G401 (cell line): ENCODE data around the gene ULBP1. TPM values are rescaled to one million over a fixed set of nuclear protein-coding genes. Genes with fewer than 3 reads are reported as not detected.
"Not testable (repeated sequence)": the region's sequence is repeated elsewhere in the genome, so short reads cannot be mapped to it uniquely, and the experiment has no call there.

Source experiments
- DNase-seq: peaks from one replicate; pipeline ENCODE4 v3.0.0-alpha.2; 2015; ENCODE audit warnings: low spot score
- in situ Hi-C: cut with HindIII; loops from 2 replicates; pipeline ENCODE4 v1.10.0; 2016; ENCODE audit warnings: low sequenced_read_pairs, mixed read lengths
- total RNA-seq: library from RNA; depleted of rRNA; stranded (reverse); fragments of >200 nt; shearing (Covaris generic); gene quantifications from 2 replicates; pipeline ENCODE4 v1.2.3, GENCODE V29; 2014

ULBP1 gene
- total RNA-seq, 1 experiment from 2014 or later = not detected

DNA sequence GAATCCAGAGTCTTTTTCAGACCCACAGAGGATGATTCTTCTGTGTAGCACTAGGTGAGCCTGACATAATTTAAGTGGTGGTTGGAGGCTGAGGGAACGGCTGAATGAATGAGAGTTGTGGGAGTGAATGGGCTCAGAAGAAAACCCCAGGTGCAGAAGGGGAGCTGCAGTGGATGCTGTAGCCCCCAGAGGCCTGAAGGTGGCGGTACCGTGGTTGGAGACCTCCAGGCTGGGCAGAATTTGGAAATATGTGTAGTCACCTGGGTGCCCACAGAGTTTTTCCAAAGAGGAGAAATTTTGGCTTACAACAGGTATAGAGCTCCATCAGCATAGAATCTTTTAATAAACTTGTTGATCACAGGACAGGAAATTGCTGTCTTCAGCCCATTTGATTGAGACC, 34.3 kb upstream of the ULBP1 start:
- in situ Hi-C loops = no loop called here
- no peak for DNase-seq

DNA sequence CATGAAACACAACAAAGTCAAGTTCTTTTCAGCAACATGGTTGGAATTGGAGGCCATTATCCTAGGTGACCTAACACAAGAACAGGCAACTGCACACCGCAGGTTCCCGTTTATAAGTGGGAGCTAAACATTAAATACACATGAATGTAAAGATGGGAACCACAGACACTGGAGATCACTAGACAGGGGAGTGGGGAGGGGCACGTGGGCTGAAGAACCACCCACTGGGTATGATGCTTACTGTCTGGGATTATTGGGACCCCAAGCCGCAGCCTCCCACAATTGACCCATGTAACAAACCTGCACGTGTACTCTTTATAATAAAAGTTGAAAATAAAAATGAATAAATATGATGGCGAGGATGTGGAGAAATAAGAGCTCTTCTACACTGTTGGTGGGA, 32.2 kb upstream of the ULBP1 start:
- in situ Hi-C loops = no loop called here
- DNase-seq = no peak

DNA sequence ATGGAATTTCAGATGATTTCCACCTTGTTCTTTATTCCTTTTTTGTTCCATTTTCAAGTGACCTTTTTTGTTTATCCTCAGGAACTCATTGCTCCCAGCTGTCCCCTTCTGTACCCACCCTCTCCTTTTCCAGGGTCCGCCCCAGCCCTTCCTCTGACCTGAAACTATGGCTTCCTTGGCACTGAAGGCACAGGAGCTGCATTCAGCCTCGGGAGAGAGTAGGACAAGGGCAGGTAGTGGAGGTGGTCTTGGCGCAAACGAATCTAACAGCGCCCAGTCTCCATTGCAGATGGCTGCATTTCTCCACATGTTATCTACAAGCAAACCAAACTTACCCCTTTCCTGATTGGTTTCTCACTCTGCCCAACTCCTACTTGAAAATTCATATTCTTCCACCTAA, 30.7 kb upstream of the ULBP1 start:
- no peak for DNase-seq
- in situ Hi-C loops = no loop called here

DNA sequence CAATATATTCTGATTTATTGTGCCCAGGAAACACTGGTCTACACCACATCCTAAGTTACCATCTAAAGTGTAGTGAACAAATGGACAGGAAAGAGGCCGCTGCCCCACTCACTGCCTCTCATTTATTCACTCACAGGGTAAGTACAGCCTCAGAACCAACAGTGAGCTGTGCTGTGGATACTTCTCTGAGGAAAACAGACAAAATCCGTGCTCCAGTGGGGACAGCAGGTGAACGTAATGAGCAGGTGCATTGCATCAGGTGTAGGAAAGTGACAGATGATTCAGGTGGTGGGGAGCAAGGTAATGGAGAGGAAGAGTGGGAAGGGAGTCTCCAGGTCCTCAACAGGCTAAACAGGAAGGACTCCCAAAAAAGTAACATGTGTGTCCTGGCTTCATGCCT, 30.3 kb upstream of the ULBP1 start:
- no peak for DNase-seq
- in situ Hi-C loops = no loop called here

DNA sequence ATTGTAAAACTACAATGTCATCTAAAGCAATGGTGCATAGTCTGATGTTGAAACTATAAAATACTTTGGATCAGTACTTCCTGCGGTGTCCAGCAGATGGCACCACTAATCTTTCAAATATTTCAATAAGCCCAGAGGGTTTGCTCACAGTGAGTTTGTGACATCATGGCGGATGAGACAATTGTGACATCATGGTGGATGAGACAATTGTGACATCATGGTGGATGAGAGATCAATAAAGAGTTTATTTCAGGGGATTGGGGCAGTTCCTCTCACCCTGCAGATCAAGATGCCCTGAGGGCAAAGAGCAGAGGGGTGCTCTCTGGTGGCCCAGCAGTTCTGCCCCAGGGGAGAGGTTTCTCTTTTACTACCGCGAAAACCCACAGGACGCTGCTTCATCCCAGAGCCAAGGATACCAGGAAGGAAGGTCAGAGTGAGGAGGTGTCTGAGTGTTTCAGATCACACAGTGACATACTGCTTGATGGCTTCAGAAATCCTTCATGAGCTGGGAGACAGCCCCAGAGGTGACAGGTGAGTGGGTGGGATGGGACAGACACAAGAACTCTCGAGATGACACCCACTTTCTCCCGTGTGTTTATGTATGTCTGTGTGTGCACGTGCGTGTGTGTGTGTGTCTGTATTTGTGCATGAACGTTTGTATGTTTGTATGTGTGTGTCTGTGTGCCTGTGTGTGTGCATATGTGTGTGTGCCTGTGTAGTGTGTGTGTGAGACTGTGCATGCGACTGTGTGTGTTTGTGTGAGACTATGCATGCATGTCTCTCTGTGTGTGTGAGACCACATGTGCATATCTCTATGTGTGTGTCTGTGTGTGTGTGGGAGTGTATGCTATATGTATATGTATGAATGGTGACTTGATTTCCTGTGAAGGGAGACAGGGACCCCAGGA, 29.2 kb upstream of the ULBP1 start:
- in situ Hi-C loops = no loop called here
- DNase-seq = peak; percentile 62

DNA sequence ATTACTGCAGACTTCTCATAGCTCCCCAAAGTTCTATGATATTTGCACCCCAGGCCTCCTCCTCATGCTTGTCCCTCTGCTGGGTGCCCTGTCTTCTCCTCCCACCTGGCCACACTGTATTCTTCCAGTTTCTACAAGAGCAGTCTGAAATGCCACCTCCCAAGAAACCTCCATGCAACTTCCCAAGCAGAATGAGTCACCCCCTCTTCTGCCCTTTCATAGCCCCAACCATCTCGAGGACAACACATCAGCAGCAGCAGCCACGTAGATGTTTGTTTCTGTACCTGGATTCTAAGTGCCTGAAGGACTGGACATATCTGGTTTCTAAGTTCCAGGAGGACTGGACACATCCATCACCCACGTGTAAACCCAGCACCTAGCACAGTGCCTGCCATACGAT, 28.5 kb upstream of the ULBP1 start:
- in situ Hi-C loops = no loop called here

DNA sequence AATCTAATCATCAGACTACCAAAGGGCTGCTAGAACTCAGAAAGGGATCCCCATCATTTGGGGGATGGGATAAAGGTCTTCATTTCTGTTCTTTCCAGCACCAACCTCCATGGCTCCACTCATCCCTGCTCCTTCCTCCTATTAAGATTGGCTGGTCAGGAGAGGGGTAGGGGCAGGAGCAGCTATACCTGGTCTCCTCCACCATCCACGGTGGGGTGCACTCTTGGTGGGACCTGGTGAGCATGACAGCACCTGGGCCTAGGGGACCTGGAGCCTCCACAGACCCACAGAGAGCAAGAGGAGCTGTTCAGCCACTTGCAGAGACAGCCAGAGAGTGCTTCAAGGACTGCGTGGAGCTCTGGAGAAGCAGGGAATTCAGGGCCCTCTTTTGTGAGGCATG, 28.1 kb upstream of the ULBP1 start:
- DNase-seq = no peak
- in situ Hi-C loops = no loop called here

More for the DNA sequence above, 28.5 kb upstream of the ULBP1 start:
- DNase-seq = no peak

DNA sequence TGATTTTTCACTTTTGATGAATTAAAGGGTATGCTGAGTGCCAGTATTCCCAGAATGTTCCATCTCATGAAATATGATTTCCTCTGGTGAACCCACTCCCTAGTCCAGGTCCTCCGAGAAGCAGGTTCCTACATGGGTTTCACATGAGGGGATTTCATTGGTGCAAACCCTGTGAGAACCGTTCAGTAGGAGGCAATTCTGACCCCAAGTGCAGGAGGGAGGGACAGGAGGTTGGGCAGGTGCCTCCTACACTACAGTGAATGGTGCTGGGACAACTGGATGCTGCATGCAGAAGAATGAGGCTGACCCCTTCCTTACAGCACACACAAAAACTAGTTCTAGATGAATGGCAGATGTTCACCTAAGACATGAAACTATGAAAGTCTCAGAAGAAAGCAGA, 27.0 kb upstream of the ULBP1 start:
- DNase-seq = no peak
- in situ Hi-C loops = no loop called here

DNA sequence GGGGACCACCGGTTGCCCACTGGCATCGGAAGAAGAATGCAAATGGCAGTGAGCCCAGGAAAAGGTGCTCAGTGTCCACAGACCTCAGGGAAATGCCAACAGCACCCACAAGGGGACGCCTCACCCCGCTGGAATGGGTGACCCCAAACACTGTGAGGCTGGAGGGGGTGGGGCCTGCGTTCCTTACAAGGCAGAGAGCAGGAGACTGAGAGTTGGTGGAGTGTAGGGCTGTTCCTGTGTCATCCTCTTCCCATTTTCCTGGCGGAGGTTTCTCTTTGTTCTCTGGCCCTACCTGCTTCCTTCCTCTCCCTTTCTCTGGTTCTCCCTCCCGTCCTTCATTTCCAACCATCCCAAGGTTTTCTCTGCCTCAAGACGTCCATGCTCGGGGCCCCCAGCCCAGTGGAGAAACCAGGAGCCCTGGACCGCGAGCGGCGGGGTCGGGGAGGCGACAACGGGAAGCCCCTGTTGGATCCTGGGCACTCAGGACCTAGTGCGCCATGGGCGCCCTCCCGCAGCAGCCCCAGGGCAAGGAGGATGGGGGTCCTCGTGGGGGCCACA, 25.7 kb upstream of the ULBP1 start:
- in situ Hi-C loops, DNase-seq: not testable (repeated sequence)

DNA sequence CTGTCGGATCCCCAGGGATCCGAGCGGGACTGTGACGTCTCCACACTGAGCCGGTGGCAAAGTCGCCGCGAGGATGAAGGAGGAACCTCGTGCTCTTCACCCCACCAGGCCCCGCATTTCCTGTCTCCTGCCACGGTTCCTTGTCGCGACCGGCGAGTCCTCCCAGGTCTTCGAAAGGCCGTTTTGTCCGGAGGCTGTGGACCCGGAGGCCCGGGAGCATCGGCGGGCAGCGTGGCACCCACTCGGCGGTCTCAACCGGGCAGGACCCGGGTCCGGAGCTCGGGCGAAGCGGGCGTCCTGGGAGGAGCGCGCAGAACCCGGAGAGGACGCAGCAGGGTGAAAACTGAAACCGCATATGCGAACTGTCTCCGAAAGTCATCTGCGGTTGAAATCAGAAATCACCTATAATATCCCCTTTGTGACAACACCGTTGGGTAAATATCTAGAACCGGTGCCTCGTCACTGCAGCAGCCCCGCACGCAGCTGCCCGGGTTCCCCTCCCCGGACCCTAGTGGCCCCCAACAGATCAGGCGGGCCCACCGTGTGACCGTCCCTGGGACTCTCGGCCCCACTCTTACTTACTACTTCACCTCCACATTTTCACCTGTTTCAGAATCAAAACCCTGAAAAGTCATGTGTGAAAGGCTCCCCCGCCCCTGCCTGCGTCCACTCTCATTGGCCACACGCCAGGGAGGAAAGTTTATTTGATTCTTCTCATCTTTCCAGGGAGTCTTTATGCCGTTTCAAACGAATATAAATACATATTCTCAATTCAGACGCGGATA, 25.0 kb upstream of the ULBP1 start:
- DNase-seq = no peak
- in situ Hi-C loops = no loop called here

DNA sequence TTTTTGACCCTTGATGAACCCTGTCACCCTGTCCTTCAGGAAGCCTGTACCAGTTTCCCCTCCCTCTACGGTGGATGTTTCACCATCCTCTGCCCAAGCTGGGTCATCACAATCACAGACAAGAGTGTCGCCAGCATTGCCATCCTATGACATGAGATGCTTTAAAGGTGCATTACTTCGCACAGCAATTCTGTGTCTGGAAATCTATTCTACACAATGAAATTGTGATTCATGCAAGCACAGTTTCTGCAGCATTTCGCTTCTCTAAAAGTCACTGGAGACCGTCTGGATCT, 24.4 kb upstream of the ULBP1 start:
- DNase-seq = no peak
- in situ Hi-C loops = no loop called here

DNA sequence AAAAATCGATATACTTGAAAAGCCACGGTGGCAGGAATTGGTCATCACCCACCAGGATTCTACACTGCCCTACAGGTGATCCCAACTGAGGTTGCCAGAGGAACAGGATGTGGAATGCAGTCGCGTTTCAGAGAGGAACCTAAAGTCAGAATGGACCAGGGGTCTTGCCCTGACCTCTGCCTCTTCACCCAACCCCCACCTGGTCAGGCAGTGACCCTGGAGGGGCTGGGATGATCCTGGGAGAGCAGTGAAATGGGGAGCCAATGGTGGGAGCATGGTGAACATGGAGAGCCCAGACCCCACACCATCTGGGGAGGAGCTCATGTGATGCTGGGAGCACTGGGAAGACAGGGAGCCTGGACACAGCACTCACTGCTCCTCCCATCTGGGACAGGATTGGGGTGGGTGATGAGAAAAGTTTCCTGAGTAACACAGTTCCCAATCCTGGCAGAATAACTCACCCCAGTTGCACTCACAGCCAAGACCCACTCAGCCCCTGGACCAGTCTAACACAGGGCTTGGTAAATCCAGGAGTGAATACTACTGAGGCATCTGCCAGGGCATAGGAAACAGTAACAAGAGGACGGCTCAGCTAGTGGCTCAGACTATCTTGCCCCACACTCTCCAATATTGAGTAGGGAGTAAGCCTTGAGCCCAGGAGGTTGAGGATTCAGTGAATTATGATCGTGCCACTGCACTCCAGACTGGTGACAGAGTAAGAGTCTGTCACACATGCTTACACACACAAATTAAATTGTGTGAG, 23.7 kb upstream of the ULBP1 start:
- DNase-seq = no peak
- in situ Hi-C loops = no loop called here

DNA sequence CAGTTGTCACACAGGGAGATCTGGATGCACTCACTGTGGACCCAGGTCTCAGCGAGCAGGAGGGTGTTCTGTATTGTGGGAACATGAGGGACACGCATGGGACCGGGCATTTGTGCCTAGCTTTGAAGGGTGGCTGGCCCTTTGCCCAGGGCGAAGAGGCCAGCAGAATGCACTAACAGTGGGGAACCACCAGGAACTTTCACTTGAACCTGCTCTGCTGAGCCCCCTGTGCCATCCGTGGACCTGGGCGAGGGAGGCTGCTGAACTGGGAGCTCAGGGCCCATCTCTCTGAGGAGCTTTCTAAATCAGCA, 23.1 kb upstream of the ULBP1 start:
- in situ Hi-C loops = no loop called here
- no peak for DNase-seq

DNA sequence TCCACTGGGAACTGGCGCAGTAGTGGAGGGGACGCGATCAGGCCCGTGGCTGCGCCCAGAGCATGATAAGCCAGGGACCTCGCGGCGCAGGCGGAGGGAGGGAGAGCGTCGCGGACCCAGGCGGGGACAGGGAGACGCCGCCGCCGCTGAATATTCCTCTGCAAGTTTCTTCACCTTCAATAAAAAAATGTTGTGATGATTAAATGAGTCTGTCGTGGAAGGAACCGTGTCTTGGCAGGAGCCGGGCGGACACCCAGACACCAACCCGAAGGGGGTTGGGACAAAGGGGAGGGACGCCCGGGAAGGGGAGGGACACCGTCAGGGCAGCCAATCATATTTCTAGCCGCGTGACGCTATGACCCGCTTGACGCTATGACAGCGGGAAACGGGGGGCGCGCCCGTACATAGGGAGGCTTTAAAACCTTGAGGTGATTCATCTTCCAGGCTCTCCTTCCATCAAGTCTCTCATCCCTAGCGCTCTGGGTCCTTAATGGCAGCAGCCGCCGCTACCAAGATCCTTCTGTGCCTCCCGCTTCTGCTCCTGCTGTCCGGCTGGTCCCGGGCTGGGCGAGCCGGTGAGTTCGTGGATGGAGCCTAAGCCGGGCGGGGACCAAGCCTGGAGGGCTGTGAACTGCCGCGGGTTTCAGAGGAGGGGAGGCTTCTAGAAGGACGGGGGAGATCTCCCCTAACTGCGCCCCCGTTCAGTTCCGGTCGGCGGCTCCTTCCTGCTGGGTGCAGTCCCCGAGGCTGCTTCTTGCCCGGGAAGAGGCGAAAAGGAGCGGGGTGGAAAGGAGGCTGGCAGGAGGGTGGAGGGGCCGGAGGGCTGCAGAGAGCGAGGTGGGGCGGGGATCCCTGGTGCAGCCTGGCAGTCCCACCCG, 21.9 kb upstream of the ULBP1 start, which contains the start of gene ULBP2:
TSS of gene ULBP2 (plus strand) at position 432 of the 878 bp plus-strand sequence. CDS start at position 491, 59 bp downstream.
- peak; percentile 91 for DNase-seq
- in situ Hi-C loops = no loop called here

DNA sequence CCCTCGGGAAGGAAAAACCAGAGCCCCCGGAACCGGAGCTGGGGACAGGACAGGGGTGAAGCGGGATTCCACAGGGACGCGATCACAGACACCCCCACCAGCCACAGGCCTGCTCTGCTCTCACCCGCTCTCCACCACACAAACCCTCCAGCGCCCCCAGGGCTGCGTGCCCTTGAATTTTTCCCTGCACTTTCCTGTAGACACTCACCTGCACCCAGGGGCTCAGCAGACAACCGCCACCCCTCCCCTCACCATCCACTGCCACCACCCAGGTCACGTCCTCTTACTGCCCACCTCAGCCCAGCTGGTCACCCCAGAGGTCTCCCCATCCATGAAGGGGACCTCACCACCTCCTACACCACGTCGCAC, 21.3 kb upstream of the ULBP1 start:
- in situ Hi-C loops = no loop called here
- DNase-seq = no peak

DNA sequence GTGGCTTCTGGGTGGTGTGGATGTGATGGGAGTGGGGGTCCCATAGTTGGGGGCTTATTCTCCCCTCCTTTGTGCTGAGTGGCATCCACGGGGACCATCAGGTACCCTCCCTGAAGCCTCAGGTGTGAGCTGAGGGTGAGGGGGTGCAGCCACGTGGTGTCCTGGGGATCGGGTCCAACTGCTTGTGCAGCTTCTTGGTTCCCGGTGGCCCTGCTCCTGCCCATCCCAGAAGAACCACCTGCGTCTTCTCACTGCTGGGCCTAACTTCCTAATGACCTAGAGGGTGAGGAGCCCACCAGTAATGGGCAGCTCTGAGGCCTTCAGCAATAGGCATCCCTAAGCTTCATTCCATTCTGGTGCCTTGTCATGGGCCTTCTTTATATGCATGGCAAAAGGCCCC, 20.4 kb upstream of the ULBP1 start:
- in situ Hi-C loops, DNase-seq: not testable (repeated sequence)

DNA sequence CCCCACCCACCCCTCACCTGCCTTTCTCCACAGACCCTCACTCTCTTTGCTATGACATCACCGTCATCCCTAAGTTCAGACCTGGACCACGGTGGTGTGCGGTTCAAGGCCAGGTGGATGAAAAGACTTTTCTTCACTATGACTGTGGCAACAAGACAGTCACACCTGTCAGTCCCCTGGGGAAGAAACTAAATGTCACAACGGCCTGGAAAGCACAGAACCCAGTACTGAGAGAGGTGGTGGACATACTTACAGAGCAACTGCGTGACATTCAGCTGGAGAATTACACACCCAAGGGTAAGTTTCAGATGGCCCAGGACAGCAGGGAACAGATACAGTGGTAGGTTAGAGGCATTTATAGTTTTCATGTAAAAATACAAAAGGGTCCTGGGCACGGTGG, 18.5 kb upstream of the ULBP1 start:
- DNase-seq, in situ Hi-C loops: not testable (repeated sequence)

DNA sequence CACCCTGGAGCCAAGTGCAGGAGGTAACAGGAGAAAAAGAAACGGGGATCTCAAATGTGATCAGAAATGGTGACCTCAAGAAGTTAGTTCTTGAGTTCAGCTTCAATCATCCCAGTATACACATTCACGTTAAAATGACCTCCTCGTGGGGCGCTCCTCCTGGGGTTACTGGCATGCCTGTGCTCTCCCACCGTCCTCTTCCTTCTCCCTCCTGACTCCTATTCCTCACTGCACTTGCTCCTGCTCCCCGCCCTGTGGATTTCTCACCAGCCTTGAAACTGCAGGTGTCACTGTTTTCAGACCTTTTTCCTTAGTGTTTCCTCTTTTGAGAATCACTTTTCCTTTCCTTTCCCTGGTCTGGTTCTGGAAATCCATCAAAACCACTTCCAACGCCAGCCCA, 17.1 kb upstream of the ULBP1 start:
- DNase-seq, in situ Hi-C loops: not testable (repeated sequence)

DNA sequence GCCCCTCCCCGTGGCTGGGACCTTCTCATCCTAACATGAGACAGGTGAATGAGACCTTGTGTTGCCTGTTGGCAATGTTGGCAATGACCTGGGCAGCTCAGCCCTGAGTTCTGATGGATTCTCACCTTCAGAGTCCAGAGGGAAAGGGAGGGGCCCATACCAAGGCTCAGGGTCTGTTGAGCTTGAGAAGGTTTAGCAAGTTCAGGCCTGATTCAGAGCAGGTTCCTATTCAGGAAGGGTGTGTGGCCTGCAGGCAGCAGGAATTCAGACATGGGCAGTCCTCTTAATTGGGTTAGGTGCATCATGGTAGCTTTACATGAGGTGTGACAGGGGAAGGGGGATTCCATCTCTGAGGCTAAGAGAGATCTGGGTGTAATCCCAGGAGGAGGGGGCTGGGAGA, 16.2 kb upstream of the ULBP1 start:
- in situ Hi-C loops, DNase-seq: not testable (repeated sequence)
